IMR-90 (cell line): ENCODE measurements around the gene MAN1C1.

Experiments used
- BHLHE40 ChIP-seq: fragments of 150-350 bp; IDR thresholded peaks from 2 replicates; pipeline ENCODE4 v1.6.1; 2016; ENCODE audit warnings: mild to moderate bottlenecking, low read depth, low read length
- CEBPB ChIP-seq: IDR thresholded peaks from 2 replicates; pipeline ENCODE4 v1.6.1; 2012; ENCODE audit warnings: low read depth, low read length, improper control_type of control experiment
- CTCF ChIP-seq: conservative IDR thresholded peaks from 2 replicates; pipeline ENCODE4 v1.5.1; 2012; ENCODE audit warnings: mild to moderate bottlenecking, low read depth, low read length, improper control_type of control experiment
- FOS ChIP-seq: fragments of 150-350 bp; IDR thresholded peaks from 2 replicates; pipeline ENCODE4 v1.6.1; 2016; ENCODE audit warnings: low read depth, low read length
- MAFK ChIP-seq: IDR thresholded peaks from 2 replicates; pipeline ENCODE4 v1.6.1; 2012; ENCODE audit warnings: low read depth, low read length, improper control_type of control experiment
- MAZ ChIP-seq: IDR thresholded peaks from 2 replicates; pipeline ENCODE4 v1.6.1; 2012; ENCODE audit warnings: low read depth, mild to moderate bottlenecking, low read length, improper control_type of control experiment, moderate library complexity, borderline replicate concordance
- POLR2A ChIP-seq: IDR thresholded peaks from 2 replicates; pipeline ENCODE4 v1.6.1; 2012; ENCODE audit warnings: mild to moderate bottlenecking, low read depth, low read length
- RAD21 ChIP-seq: IDR thresholded peaks from 2 replicates; pipeline ENCODE4 v1.6.1; 2012; ENCODE audit warnings: low read length, improper control_type of control experiment
- RCOR1 ChIP-seq: IDR thresholded peaks from 2 replicates; pipeline ENCODE4 v1.6.1; 2012; ENCODE audit warnings: mild to moderate bottlenecking, low read length, improper control_type of control experiment; ENCODE audit not compliant: insufficient replicate concordance
- TF ChIP-seq, protein P1 (sequence below): fragments of 150-350 bp; IDR thresholded peaks from 2 replicates; pipeline ENCODE4 v1.6.1; 2016; ENCODE audit warnings: low read depth, mild to moderate bottlenecking, low read length, moderate library complexity, borderline replicate concordance

DNA sequence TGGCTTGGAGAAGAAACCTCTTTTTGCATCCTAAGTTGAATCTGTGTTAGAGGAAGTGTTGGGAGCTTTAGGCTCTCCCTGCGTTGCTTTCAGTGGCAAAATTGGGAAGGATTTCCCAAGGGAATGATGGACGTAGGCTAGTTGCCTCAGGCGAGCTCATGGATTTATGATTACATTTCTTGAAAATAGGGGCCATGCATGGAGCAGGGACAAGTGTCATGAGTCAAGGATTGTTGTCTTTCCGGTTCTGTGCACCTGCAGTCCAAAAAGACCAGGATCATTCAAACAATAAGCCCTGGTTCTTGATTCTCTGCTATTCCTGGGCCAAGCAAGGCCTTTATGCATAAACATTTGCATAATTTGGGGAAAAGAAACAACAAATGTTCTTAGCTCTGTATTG is 7.1 kb downstream of the MAN1C1 start:
- TF ChIP-seq CTCF (no peak), POLR2A (no peak), FOS (no peak), MAFK (no peak), CEBPB (no peak), BHLHE40 (no peak), MAZ (no peak), RCOR1 (no peak), RAD21 (no peak)
- TF ChIP-seq, protein P1, sequence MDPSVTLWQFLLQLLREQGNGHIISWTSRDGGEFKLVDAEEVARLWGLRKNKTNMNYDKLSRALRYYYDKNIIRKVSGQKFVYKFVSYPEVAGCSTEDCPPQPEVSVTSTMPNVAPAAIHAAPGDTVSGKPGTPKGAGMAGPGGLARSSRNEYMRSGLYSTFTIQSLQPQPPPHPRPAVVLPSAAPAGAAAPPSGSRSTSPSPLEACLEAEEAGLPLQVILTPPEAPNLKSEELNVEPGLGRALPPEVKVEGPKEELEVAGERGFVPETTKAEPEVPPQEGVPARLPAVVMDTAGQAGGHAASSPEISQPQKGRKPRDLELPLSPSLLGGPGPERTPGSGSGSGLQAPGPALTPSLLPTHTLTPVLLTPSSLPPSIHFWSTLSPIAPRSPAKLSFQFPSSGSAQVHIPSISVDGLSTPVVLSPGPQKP, result no peak
